NCI-H82 treated with DMSO at 0.1 percent for 48 hours (cell line): ENCODE results near the gene SECTM1.

Experiments used
- DNase-seq: peaks from one replicate; lab custom pipeline; 2025; ENCODE audit not compliant: unreplicated experiment; lab: John Stamatoyannopoulos, UW

The SECTM1 gene

GRCh38 chr17:82328994-82329507, 4.5 kb downstream of the SECTM1 start:
- DNase-seq, result no peak

GRCh38 chr17:82328141-82328993, 5.2 kb downstream of the SECTM1 start:
- DNase-seq, result no peak

- no peak for DNase-seq
Measured at GRCh38 chr17:82327757-82328140, 5.8 kb downstream of the SECTM1 start.

- no peak for DNase-seq
Measured at GRCh38 chr17:82327289-82327688, 6.3 kb downstream of the SECTM1 start.

GRCh38 chr17:82325286-82326180, 8.0 kb downstream of the SECTM1 start:
- no peak for DNase-seq

- DNase-seq, result no peak
Measured at GRCh38 chr17:82324566-82325285, 8.8 kb downstream of the SECTM1 start.

- no peak for DNase-seq
Measured at GRCh38 chr17:82323514-82324234, 9.9 kb downstream of the SECTM1 start.

GRCh38 chr17:82322526-82323453, 10.8 kb downstream of the SECTM1 start:
- DNase-seq, result no peak

- DNase-seq, result no peak
Measured at GRCh38 chr17:82321947-82322466, 11.6 kb downstream of the SECTM1 start.

GRCh38 chr17:82320956-82321927, 12.3 kb downstream of the SECTM1 start:
- no peak for DNase-seq

GRCh38 chr17:82320140-82320840, 13.3 kb downstream of the SECTM1 start:
- DNase-seq, result no peak

- DNase-seq, result no peak
Measured at GRCh38 chr17:82319619-82320062, 13.9 kb downstream of the SECTM1 start.

- DNase-seq, result no peak
Measured at GRCh38 chr17:82318772-82319606, 14.6 kb downstream of the SECTM1 start.

- no peak for DNase-seq
Measured at GRCh38 chr17:82318169-82318498, 15.4 kb downstream of the SECTM1 start.

GRCh38 chr17:82317394-82318168, 16.0 kb downstream of the SECTM1 start, which contains the start of gene CD7:
Gene CD7, minus strand, starts transcription at chr17:82317608. Its CDS starts 113 bp downstream, at chr17:82317495.
- no peak for DNase-seq
